WTC11 (cell line): ENCODE measurements around the gene RTBDN. TPM values are rescaled to one million over a fixed set of nuclear protein-coding genes. Genes with fewer than 3 reads are reported as not detected.

Experiments
- ATAC-seq: fragments of 200-7000 bp; cut with Tn5 transposase; 2 replicates; pipeline ENCODE4 v1.10.0; 2021; ENCODE audit warnings: mild to moderate bottlenecking, moderate library complexity
- CTCF ChIA-PET: fragments of 300-600 bp; sonication (Branson Sonifier 250); formaldehyde crosslinking; loops from one replicate; lab custom pipeline; 2021; ENCODE audit warnings: antibody characterized with exemption; lab: Charles Lee
- POLR2A ChIA-PET: fragments of 350-600 bp; sonication (Branson Sonifier 250); formaldehyde crosslinking; loops from one replicate; lab custom pipeline; 2021; ENCODE audit warnings: antibody characterized with exemption; lab: Charles Lee
- DNase-seq: peaks from one replicate; pipeline ENCODE4 v3.0.0; 2021; ENCODE audit warnings: low spot score
- H3K27ac Mint-ChIP-seq: 2 replicates; pipeline ENCODE4 v1.8.0; 2021; ENCODE audit warnings: mixed read lengths
- H3K27me3 Mint-ChIP-seq: 2 replicates; pipeline ENCODE4 v1.8.0; 2021; ENCODE audit warnings: low read depth, mild to moderate bottlenecking, moderate library complexity, mixed read lengths
- H3K36me3 Mint-ChIP-seq: 2 replicates; pipeline ENCODE4 v1.8.0; 2021; ENCODE audit warnings: mixed read lengths
- H3K4me1 Mint-ChIP-seq: 2 replicates; pipeline ENCODE4 v1.8.0; 2022; ENCODE audit warnings: mixed read lengths
- H3K4me3 Mint-ChIP-seq: 2 replicates; pipeline ENCODE4 v1.8.0; 2021; ENCODE audit warnings: mild to moderate bottlenecking, moderate library complexity, mixed read lengths
- H3K9me3 Mint-ChIP-seq: 2 replicates; pipeline ENCODE4 v1.8.0; 2021; ENCODE audit warnings: mixed read lengths
- AFF4 ChIP-seq: sonication (generic); formaldehyde crosslinking; IDR thresholded peaks from 2 replicates; pipeline ENCODE4 v1.8.1; 2023; ENCODE audit warnings: mild to moderate bottlenecking, missing genetic modification reagents, borderline replicate concordance
- CREB1 ChIP-seq: sonication (generic); formaldehyde crosslinking; IDR thresholded peaks from 2 replicates; pipeline ENCODE4 v1.8.0; 2023; ENCODE audit warnings: mild to moderate bottlenecking, missing genetic modification reagents
- E2F1 ChIP-seq: sonication (generic); formaldehyde crosslinking; IDR thresholded peaks from 2 replicates; pipeline ENCODE4 v1.8.0; 2022; ENCODE audit warnings: mild to moderate bottlenecking, missing genetic modification reagents
- E2F4 ChIP-seq: sonication (generic); formaldehyde crosslinking; IDR thresholded peaks from 2 replicates; pipeline ENCODE4 v1.8.1; 2022; ENCODE audit warnings: low read depth, mild to moderate bottlenecking, moderate library complexity, missing genetic modification reagents, borderline replicate concordance
- ERG ChIP-seq: fragments of 250-450 bp; sonication (Bioruptor Pico); IDR thresholded peaks from 2 replicates; pipeline ENCODE4 v1.8.0; 2021; ENCODE audit warnings: mild to moderate bottlenecking
- FOXJ3 ChIP-seq: sonication (generic); formaldehyde crosslinking; IDR thresholded peaks from 2 replicates; pipeline ENCODE4 v1.9.0; 2021; ENCODE audit warnings: missing genetic modification reagents, mild to moderate bottlenecking, borderline replicate concordance
- FOXP4 ChIP-seq: sonication (generic); formaldehyde crosslinking; IDR thresholded peaks from 2 replicates; pipeline ENCODE4 v1.8.0; 2022; ENCODE audit warnings: mild to moderate bottlenecking, missing genetic modification reagents
- NFE2L1 ChIP-seq: sonication (generic); formaldehyde crosslinking; IDR thresholded peaks from 2 replicates; pipeline ENCODE4 v1.8.1; 2023; ENCODE audit warnings: missing genetic modification reagents
- RELA ChIP-seq: sonication (generic); formaldehyde crosslinking; IDR thresholded peaks from 2 replicates; pipeline ENCODE4 v1.8.1; 2022; ENCODE audit warnings: missing genetic modification reagents, mild to moderate bottlenecking, borderline replicate concordance
- RORB ChIP-seq: fragments of 250-450 bp; sonication (Bioruptor Pico); IDR thresholded peaks from 2 replicates; pipeline ENCODE4 v1.9.0; 2021; ENCODE audit warnings: mild to moderate bottlenecking
- SMAD3 ChIP-seq: sonication (generic); formaldehyde crosslinking; IDR thresholded peaks from 2 replicates; pipeline ENCODE4 v1.8.0; 2022; ENCODE audit warnings: missing genetic modification reagents, mild to moderate bottlenecking, borderline replicate concordance
- SP1 ChIP-seq: sonication (generic); formaldehyde crosslinking; conservative IDR thresholded peaks from 2 replicates; pipeline ENCODE4 v1.8.1; 2022; ENCODE audit warnings: missing genetic modification reagents
- STAT6 ChIP-seq: sonication (generic); formaldehyde crosslinking; conservative IDR thresholded peaks from 2 replicates; pipeline ENCODE4 v1.8.1; 2023; ENCODE audit warnings: mild to moderate bottlenecking, low read depth, missing genetic modification reagents, moderate library complexity
- TEAD1 ChIP-seq: sonication (generic); formaldehyde crosslinking; IDR thresholded peaks from 2 replicates; pipeline ENCODE4 v1.8.0; 2022; ENCODE audit warnings: mild to moderate bottlenecking, missing genetic modification reagents
- ZNF219 ChIP-seq: sonication (generic); formaldehyde crosslinking; IDR thresholded peaks from 2 replicates; pipeline ENCODE4 v1.8.0; 2023; ENCODE audit warnings: missing genetic modification reagents, mild to moderate bottlenecking, borderline replicate concordance
- ZNF232 ChIP-seq: sonication (generic); formaldehyde crosslinking; IDR thresholded peaks from 2 replicates; pipeline ENCODE4 v1.8.0; 2022; ENCODE audit warnings: mild to moderate bottlenecking, missing genetic modification reagents
- ZNF281 ChIP-seq: sonication (generic); formaldehyde crosslinking; IDR thresholded peaks from 2 replicates; pipeline ENCODE4 v1.8.0; 2023; ENCODE audit warnings: mild to moderate bottlenecking, missing genetic modification reagents
- ZNF671 ChIP-seq: fragments of 250-450 bp; sonication (Bioruptor Pico); IDR thresholded peaks from 2 replicates; pipeline ENCODE4 v1.8.0; 2021; ENCODE audit warnings: mild to moderate bottlenecking
- total RNA-seq: library from RNA; stranded (reverse); gene quantifications from 3 replicates; pipeline ENCODE4 v1.2.3, GENCODE V29; 2021

RTBDN gene
- total RNA-seq, 1 experiment from 2014 or later, result 2.4 TPM

GRCh38 chr19:12792051-12792852, 42.1 kb downstream of the RTBDN start (continued):
- TF ChIP-seq ERG (CRISPR knock-in tag) (no peak), NFE2L1 (CRISPR knock-in tag) (no peak), ZNF232 (CRISPR knock-in tag) (0 out of 2 replicates have a peak, but pooled peaks have one; percentile 35), SP1 (CRISPR knock-in tag) (no peak), FOXJ3 (no peak), ZNF671 (CRISPR knock-in tag) (no peak), CREB1 (CRISPR knock-in tag) (peak; percentile 74; the same call in 1 of the 2 replicates), ZNF219 (CRISPR knock-in tag) (no peak), FOXP4 (CRISPR knock-in tag) (0 out of 2 replicates have a peak, but pooled peaks have one; percentile 66), TEAD1 (no peak), AFF4 (CRISPR knock-in tag) (no peak)

- Mint-ChIP-seq H3K4me3 (peak within 1 kb of the TSS; percentile 84), H3K36me3 (no peaks in the 10 kb centered on the region), H3K9me3 (no peaks in the 10 kb centered on the region), H3K4me1 (peaks cover 39% of the 10 kb centered on the region), H3K27ac (peak within 1 kb of the TSS; percentile 79), H3K27me3 (peaks cover 32% of the 10 kb centered on the region)
- ChIA-PET CTCF (interaction anchor here (0.9 to 14.0 kb wide), 10 partner anchors 10 to 119 kb away, joined by 3 to 341 read pairs (median 8); partner anchors contain the start of genes HOOK2, PRDX2 and THSD8), POLR2A (interaction anchor here (0.6 to 3.1 kb wide), 10 partner anchors 8 to 174 kb away, joined by 3 to 29 read pairs (median 4); partner anchors contain the start of genes DNASE2, HOOK2, PRDX2 and RNASEH2A)
- ATAC-seq (peak; percentile 17), DNase-seq (peak; percentile 81)
- TF ChIP-seq ZNF281 (0 out of 2 replicates have a peak, but pooled peaks have one; percentile 27), STAT6 (CRISPR knock-in tag) (no peak), RORB (CRISPR knock-in tag) (no peak), RELA (CRISPR knock-in tag) (no peak), E2F1 (CRISPR knock-in tag) (peak; percentile 40; the same call in 1 of the 2 replicates), SMAD3 (CRISPR knock-in tag) (no peak; the same call in 1 of the 2 replicates), E2F4 (CRISPR knock-in tag) (0 out of 2 replicates have a peak, but pooled peaks have one; percentile 56)
Measured at GRCh38 chr19:12791345-12792050, 42.9 kb downstream of the RTBDN start, which contains the start of gene JUNB. Gene JUNB, plus strand, starts transcription at chr19:12791486. Its CDS starts 286 bp downstream, at chr19:12791772.
